NCI-H1417 (cell line): ENCODE measurements around the gene CAPRIN2.

ENCODE experiments used
- DNase-seq, 3 experiments: peaks; one replicate each; lab custom pipeline; 2025; lab: John Stamatoyannopoulos, UW

CAPRIN2 gene

DNA sequence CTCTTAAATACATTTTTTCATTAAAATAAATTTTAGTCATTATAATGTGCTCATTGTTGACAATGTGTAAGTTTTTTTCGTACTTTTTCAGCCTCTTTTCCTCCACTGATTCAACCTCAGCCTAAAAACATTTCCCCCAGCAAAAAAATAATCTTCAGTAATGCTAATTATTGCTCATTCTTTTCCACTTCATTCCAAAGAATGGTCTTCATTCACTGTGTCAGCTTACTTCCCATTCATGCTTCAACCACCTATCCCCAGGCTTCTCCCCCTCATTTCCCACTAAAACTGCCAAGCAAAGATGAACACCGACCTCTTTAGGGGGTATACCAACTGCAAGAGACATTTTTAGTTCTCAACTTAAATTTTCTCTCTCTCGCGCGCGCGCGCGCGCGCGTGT is 56.4 kb downstream of the CAPRIN2 start:
- DNase-seq, result no peak

DNA sequence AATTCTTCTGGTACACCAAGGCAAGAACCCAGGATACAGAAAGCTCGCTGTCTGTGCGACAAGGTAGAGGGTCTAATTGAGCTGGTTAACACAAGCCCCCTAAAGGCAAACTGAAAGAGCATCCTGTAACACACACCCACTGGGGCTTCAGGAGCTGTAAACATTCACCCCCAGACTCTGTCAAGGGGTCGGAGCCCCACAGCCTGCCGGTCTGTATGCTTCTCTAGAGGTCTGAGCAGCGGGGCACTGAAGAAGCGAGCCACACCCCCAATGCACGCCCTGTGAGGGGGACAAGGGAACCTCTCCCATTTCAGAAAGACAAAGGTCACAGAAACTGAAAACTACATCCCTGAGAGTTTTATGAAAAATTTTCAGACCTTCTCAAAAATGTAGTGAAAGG is 57.8 kb downstream of the CAPRIN2 start:
- DNase-seq, result no peak

DNA sequence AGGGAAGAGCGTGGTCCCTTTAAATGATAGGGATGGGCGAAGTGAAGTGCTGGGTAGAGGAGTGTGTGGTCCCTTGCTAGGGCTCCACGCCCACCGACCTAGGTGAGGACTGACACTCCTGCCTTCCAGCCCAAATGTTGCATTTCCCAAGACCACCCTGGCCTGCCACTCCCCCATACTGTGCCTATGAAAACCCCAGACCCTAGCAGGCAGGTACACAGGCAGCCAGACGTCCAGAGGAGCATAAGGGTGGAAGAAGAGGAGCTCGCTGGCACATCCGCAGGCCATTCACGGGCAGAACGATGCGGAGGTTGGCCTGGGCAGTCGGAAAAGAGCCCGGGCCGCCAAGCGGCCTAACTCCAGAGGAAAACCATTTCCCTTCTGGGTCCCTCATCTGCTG is 58.3 kb downstream of the CAPRIN2 start:
- no peak for DNase-seq

DNA sequence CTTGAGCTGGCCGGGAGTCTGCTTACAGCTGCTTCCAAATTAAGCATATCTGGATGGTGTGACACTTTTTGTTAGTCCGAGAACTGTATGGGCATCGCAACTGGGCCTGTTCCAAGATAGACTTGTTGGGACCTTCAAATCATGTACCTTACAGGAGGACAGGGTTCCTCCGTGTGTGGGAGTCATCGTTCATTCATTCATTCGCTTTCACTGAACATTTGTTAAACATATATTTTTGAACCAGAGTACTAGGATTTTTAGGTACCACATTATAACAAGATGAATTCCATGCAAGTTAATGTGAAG is 58.7 kb downstream of the CAPRIN2 start:
- no peak for DNase-seq

DNA sequence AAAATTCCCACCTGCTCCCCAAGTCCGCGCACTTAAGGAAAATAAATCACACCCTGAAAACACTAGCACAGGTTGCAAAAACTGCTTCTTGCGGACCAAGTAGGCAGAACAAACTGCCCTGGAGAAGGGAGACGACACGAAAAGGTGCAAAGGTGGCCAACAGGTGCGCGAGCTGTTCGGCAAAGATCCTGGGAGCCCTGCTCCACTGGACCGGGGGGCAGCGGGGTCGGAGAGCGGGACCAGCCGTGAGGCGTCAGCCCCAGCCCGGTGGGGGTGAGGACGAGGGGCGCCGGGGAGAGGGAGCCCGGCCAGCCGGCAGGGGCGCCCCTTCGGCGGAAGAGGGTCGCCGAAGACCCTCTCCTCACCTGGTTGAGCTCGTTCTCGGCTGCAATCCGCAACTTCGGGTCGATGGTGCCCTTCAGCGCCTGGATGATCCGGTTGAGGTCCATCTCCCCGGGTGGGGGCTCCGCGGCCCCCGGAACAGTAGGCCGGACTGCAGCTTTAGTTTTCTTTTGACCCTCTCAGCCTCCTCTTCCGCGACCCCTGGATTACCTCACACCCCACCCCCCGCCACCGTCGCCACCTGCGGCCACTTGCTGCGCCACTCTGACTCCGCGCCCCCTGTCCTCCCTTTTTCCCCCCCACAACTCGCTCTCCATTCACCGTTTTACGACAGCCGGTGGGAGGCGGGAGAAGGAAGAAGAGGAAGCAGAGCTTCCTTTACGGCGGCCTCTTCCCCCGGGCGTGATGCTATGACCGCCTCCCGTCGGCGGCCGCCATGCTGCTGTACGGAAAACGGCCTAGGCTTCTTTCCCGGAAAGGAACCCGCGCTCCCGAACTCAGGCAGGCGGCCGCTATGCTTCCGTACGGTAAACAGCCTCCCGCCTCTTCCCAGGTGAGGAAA is 59.3 kb downstream of the CAPRIN2 start, which contains the start of gene IPO8:
Gene IPO8, minus strand, starts transcription at position 671 of the 904 bp plus-strand sequence. Its CDS starts 222 bp downstream, at position 449.
- peak; percentile 94 to 98 (median 98) for DNase-seq

- DNase-seq, result peak; percentile 18 to 83 (median 79)
These were observed 60.1 kb downstream of the CAPRIN2 start for GRCh38 chr12:30694412-30695198.

GRCh38 chr12:30692470-30692869 is 62.3 kb downstream of the CAPRIN2 start:
- DNase-seq, result no peak

GRCh38 chr12:30691122-30691879 is 63.5 kb downstream of the CAPRIN2 start:
- DNase-seq, result no peak

DNA sequence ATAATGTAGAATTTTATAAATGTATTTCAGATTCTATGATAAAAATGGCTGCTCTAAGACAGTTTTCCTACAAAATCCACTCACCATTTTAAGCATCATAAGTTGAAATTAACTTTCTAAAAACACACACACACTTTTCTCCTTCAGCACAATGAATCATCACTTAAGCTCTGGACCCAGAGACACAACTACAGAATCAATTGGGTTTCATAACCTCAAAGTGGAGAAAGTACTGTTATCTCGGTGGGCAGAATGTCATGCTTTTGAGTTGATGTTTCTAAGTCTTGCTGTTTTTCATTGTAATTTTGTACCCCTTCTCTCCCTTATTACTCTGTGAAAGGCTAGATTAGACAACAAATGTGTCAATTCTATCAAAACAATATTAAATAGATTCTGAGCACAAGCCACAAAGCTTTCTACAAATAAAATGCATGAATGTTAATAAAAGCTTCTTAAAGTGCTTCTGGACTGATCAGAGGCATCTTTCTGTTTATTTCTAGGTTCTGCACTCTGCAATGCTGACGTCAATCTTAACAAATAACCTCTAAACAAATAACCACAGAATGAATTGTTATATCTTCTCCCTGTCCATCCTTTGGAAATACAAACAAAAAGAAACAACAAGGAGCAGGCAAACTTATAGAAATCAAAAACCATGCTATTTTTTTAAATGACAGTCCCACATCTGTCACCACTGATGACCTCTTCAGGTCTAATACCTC is 67.3 kb downstream of the CAPRIN2 start:
- DNase-seq, result no peak

- no peak for DNase-seq
These were observed 75.5 kb downstream of the CAPRIN2 start for GRCh38 chr12:30679241-30679640.

GRCh38 chr12:30678221-30678620 is 76.5 kb downstream of the CAPRIN2 start:
- DNase-seq, result no peak

GRCh38 chr12:30661210-30661609 is 93.5 kb downstream of the CAPRIN2 start:
- DNase-seq, result no peak
